Choroid plexus epithelial cell (primary cell): Measurements from ENCODE around the gene MSMP.

ENCODE experiments used
- DNase-seq: peaks from one replicate; pipeline ENCODE4 v3.0.0-alpha.2; 2010; ENCODE audit warnings: low read depth
- H3K4me3 ChIP-seq: 2 replicates; pipeline ENCODE4 v1.5.1; 2011; ENCODE audit warnings: low read depth, mild to moderate bottlenecking, control low read depth, low read length, moderate library complexity
- TF ChIP-seq, protein P1 (sequence below): conservative IDR thresholded peaks from 2 replicates; pipeline ENCODE4 v1.5.1; 2011; ENCODE audit warnings: low read depth, mild to moderate bottlenecking, control low read depth, inconsistent platforms, low read length, moderate library complexity

Gene MSMP

DNA sequence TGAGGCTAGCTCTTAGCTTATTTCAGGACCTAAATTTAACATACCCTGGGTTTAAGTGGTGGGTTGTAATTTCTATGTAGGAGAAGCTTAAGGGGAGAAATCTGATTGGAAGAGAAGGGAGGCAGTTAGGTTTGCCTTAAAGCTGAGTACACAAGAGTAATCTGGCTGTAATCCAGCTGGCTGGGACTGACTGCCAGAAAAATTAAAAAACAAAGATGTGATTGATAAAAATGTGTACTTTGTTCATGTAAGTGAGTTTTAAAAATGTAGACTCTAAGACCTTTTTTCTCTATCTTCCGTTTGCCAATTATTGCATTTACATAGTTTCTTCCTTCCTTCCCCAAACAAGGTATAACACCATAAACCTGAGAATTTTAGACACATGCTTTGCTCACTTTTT lies 17.5 kb upstream of the MSMP start:
- no peak overlapping the region for H3K4me3 ChIP-seq
- TF ChIP-seq, protein P1, sequence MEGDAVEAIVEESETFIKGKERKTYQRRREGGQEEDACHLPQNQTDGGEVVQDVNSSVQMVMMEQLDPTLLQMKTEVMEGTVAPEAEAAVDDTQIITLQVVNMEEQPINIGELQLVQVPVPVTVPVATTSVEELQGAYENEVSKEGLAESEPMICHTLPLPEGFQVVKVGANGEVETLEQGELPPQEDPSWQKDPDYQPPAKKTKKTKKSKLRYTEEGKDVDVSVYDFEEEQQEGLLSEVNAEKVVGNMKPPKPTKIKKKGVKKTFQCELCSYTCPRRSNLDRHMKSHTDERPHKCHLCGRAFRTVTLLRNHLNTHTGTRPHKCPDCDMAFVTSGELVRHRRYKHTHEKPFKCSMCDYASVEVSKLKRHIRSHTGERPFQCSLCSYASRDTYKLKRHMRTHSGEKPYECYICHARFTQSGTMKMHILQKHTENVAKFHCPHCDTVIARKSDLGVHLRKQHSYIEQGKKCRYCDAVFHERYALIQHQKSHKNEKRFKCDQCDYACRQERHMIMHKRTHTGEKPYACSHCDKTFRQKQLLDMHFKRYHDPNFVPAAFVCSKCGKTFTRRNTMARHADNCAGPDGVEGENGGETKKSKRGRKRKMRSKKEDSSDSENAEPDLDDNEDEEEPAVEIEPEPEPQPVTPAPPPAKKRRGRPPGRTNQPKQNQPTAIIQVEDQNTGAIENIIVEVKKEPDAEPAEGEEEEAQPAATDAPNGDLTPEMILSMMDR = no peak
- peak; percentile 68 for DNase-seq

DNA sequence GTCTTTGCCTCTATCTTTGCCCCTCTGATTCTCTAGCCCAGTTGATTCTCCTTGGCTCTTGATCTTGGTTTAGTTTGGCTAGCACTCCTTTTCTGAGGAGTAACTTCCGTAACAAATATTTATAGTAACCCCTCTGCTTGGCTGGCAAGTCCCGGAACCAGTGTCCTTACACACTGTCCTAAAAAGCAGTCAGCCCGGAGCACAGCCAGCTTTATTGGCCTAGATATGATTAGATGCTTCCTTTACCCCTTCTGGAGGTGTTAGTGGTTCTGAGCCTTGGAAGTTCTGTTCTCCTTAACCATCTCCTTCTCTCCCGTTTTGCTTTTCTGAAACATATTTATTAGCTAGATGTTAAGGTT lies 17.0 kb upstream of the MSMP start:
- no peak overlapping the region for H3K4me3 ChIP-seq
- no peak for DNase-seq
- TF ChIP-seq, protein P1 = no peak

DNA sequence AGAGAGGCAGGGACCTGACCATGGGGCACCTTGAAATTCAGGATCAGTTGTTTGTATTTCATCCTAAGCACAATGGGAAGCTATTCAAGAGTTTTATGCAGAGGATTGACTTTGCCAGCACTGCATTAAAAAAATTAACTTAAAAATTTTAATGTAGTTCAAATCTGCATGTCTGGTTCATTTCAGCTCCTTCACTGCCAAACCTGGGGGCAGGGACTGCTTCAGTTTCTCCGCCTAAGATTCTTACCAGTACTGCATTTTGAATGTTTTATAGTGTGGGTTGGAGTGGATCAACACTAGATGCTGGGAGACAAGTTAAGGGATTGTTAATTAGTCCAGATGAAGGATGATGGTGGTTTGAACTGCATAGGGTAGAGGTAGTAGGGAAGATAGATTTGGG lies 15.7 kb upstream of the MSMP start:
- TF ChIP-seq, protein P1 = no peak
- DNase-seq = no peak
- H3K4me3 ChIP-seq = no peak overlapping the region

DNA sequence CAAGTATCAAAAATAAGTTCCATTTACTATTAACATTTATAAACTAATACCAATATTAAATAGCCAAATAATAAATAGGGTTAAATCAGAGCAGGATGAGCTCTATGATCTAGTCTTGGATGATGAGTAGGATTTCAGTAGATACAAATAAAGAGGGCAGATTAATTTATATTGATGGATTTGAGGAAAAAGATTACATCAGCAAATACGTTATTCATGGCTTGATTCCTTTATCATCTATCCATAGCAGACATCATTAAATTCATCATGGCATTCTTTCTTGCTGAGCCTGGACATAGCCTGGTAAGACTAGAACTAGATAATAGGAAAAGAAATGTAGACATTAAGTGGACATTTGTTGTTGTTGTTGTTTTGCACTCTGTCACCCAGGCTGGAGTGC lies 13.4 kb upstream of the MSMP start:
- no peak overlapping the region for H3K4me3 ChIP-seq
- TF ChIP-seq, protein P1 = no peak
- no peak for DNase-seq

DNA sequence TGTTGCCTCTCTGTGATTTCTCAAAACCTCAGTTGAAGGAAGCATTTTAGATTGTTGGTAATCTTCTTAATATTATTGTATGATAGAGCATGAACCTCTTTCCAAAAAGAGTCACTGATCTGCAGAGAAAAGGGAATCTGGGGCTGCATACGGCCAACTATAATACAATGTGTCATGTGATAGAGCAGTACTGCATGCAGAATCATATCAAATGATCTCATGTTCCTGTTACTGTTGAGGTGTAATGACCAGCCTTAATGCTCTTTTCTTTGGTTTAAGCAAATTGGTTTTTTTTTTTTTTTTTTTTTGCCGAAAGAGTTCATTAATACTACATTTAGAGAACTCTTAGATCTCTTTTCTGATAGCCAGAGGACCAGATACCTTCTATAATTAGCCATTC lies 12.9 kb upstream of the MSMP start:
- no peak for DNase-seq
- no peak overlapping the region for H3K4me3 ChIP-seq
- TF ChIP-seq, protein P1 = no peak

DNA sequence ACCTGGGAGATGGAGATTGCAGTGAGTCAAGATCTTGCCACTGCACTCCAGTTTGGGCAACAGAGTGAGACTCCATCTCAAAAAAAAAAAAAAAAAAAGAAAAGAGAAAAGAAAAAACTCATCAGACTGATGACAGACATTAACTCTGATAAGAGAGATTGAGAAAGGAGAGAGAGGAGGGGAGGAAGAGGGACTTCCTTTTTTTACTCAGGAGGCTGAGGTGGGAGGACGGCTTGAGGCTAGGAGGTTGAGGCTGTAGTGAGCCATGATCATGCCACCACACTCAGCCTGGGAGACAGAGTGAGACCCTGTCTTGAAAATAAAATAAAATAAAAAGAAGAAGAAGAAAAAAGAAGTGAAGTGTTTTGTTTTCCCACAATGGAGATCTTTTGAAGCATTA lies 9.7 kb upstream of the MSMP start:
- TF ChIP-seq, protein P1 = no peak
- H3K4me3 ChIP-seq = no peak overlapping the region
- DNase-seq = no peak

DNA sequence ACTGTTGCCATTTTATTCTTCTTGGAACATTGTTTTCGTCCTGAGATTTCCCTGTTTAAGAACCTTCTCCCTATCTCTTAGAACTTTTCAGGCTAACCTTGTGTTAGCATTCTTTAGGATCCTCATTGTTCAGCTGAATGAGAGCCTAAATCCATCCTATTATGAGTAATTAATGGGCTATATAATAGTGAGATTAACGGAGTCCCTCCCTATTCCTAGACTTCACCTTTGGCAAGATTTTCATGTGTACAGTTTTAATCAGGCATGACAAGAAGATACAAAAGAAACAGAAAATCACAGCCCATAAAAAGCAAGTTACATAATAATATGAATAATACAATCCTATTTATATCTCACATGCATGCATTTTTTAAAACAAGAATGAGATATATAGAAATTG lies 9.1 kb upstream of the MSMP start:
- no peak overlapping the region for H3K4me3 ChIP-seq
- DNase-seq = no peak
- TF ChIP-seq, protein P1 = no peak
